ENCODE results near the gene ATP1A1.

Gene ATP1A1

GRCh38 chr1:116391185-116391584, 18.1 kb downstream of the ATP1A1 start:
- TF ChIP-seq, protein P1, sequence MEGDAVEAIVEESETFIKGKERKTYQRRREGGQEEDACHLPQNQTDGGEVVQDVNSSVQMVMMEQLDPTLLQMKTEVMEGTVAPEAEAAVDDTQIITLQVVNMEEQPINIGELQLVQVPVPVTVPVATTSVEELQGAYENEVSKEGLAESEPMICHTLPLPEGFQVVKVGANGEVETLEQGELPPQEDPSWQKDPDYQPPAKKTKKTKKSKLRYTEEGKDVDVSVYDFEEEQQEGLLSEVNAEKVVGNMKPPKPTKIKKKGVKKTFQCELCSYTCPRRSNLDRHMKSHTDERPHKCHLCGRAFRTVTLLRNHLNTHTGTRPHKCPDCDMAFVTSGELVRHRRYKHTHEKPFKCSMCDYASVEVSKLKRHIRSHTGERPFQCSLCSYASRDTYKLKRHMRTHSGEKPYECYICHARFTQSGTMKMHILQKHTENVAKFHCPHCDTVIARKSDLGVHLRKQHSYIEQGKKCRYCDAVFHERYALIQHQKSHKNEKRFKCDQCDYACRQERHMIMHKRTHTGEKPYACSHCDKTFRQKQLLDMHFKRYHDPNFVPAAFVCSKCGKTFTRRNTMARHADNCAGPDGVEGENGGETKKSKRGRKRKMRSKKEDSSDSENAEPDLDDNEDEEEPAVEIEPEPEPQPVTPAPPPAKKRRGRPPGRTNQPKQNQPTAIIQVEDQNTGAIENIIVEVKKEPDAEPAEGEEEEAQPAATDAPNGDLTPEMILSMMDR (IDR thresholded peaks at IDR 0.05; ENCODE audit: low read depth, low read length), result no peak
- no peak overlapping the region for H3K4me3 ChIP-seq (ENCODE audit: low read depth, low read length)

GRCh38 chr1:116392717-116393404, 19.8 kb downstream of the ATP1A1 start:
- H3K4me3 ChIP-seq (ENCODE audit: low read depth, low read length), result no peak overlapping the region
- TF ChIP-seq, protein P1 (IDR thresholded peaks at IDR 0.05; ENCODE audit: low read depth, low read length), result no peak

DNA sequence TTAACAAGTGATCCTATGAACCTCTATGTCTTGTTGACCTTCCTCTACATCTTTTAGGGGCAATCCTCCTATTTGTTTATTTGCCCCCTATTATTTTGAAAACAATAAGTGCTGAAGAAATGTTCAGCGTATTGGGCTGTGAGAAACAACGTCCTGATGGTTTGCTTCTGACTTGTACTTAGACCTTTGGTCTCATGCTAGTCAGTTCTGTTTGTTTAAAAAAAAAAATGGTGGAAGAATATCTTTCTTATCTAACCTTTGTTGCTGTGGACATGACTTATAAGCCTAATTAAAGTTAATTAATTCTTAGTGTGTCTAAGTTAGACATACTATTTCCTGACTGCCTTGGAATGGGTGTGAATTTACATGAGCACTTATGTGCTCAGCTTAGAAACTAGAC, 20.7 kb downstream of the ATP1A1 start:
- no peak overlapping the region for H3K4me3 ChIP-seq (ENCODE audit: low read depth, low read length)
- TF ChIP-seq, protein P1 (IDR thresholded peaks at IDR 0.05; ENCODE audit: low read depth, low read length), result no peak

GRCh38 chr1:116394270-116394669, 21.2 kb downstream of the ATP1A1 start:
- H3K4me3 ChIP-seq (ENCODE audit: low read depth, low read length), result no peak overlapping the region
- TF ChIP-seq, protein P1 (IDR thresholded peaks at IDR 0.05; ENCODE audit: low read depth, low read length), result no peak

DNA sequence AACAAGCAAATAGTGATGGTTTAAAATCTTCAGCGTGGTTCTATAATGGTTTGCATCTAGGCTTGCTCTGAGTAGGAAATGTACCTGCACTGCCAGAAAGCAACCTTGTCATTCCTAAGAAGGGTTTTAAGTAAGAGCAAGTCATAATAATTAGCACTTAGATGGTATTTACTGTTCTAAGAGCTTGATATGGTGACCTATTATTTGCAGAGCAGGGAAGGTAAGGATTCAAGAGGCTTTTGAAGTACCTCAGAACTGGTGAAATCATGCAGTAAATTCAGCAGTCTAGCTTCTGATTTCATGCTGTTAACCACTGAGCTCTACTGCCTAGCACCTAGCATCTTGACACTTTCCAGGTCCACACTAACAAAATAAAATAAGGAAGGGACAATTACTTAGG, 23.7 kb downstream of the ATP1A1 start:
- TF ChIP-seq, protein P1 (IDR thresholded peaks at IDR 0.05; ENCODE audit: low read depth, low read length), result no peak

GRCh38 chr1:116397728-116398127, 24.7 kb downstream of the ATP1A1 start:
- no peak overlapping the region for H3K4me3 ChIP-seq (ENCODE audit: low read depth, low read length)
- TF ChIP-seq, protein P1 (IDR thresholded peaks at IDR 0.05; ENCODE audit: low read depth, low read length), result no peak

More for the DNA sequence above, 23.7 kb downstream of the ATP1A1 start:
- no peak overlapping the region for H3K4me3 ChIP-seq (ENCODE audit: low read depth, low read length)

- TF ChIP-seq, protein P1 (IDR thresholded peaks at IDR 0.05; ENCODE audit: low read depth, low read length), result no peak
Measured at GRCh38 chr1:116400780-116401179, 27.7 kb downstream of the ATP1A1 start.

More at GRCh38 chr1:116400780-116401179, 27.7 kb downstream of the ATP1A1 start:
- no peak overlapping the region for H3K4me3 ChIP-seq (ENCODE audit: low read depth, low read length)
